OCI-LY7 (cell line): ENCODE measurements around the gene STAT5B.

ENCODE experiments used
- CTCF ChIP-seq: fragments of 200-600 bp; sonication (generic); conservative IDR thresholded peaks from 2 replicates; pipeline ENCODE4 v1.5.1; 2014; ENCODE audit warnings: mild to moderate bottlenecking, antibody characterized with exemption, low read length, moderate library complexity, mixed read lengths
- EZH2phosphoT487 ChIP-seq: fragments of 200-600 bp; sonication (generic); IDR thresholded peaks from 2 replicates; pipeline ENCODE4 v1.6.1; 2018; ENCODE audit warnings: low read depth, borderline replicate concordance, mild to moderate bottlenecking, mixed run types, antibody characterized with exemption, low read length, moderate library complexity, mixed read lengths

- TF ChIP-seq CTCF: peak; percentile 87
- no peak for TF ChIP-seq EZH2phosphoT487
These were observed 54.1 kb downstream of the STAT5B start for GRCh38 chr17:42221886-42222745.
